ENCODE data around the gene PDCD5. TPM values are rescaled to one million over a fixed set of nuclear protein-coding genes. Genes with fewer than 3 reads are reported as not detected.
A peak's percentile ranks its signal among the peaks of the same experiment; 100 is the strongest.
"Not testable (repeated sequence)": the region's sequence is repeated elsewhere in the genome, so short reads cannot be mapped to it uniquely, and the experiment has no call there.

The PDCD5 gene
- total and polyA plus RNA-seq, 12 donors, result 84.3 to 349 (median 107) TPM

DNA sequence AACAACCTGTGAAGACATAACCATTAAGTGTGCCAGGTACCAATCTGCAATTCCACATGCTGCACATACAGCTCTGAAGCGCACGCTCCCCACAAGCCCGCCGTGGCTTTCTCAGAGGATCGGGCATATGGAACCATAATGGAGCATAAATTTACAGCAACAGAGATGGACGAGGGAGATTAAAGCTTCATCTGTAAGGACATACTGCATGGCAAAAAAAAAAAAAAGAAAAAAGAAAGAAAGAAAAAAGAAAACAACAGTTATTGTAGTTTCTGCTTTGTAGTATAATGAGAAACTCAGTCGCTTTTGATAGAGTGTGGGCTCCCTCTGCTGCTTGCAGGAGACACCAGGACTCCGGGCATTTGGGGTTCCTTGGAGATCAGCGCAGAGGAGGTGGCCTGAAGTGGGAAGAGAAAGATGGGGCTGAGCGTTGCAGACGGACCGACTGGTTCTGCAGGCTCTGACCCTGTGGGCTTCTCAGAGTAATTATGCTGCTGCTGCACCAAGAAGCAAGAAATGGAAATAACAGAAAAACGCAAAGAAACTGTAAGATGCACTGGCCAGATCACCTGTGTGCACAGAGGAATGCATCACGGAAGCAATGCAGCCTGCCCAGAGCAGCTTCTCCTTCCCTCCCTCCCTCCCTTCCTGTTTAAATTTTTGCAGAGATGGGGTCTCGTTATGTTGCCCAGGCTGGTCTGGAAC is 10.8 kb upstream of the PDCD5 start:
- H3K4me3 ChIP-seq, result no peak overlapping the region
- H3K9me3 ChIP-seq, result no peaks in the 10 kb centered on the region
- ATAC-seq, result peak in 7 of 8 donors; percentile 51 to 84 (median 76)
- DNase-seq, result peak in 1 of 2 donors; percentile 34
- H3K4me1 ChIP-seq, result peaks cover 0 to 3% (median 0%) of the 10 kb centered on the region in 9 donors
- H3K27ac ChIP-seq, result no peak overlapping the region
- TF ChIP-seq, protein P1, sequence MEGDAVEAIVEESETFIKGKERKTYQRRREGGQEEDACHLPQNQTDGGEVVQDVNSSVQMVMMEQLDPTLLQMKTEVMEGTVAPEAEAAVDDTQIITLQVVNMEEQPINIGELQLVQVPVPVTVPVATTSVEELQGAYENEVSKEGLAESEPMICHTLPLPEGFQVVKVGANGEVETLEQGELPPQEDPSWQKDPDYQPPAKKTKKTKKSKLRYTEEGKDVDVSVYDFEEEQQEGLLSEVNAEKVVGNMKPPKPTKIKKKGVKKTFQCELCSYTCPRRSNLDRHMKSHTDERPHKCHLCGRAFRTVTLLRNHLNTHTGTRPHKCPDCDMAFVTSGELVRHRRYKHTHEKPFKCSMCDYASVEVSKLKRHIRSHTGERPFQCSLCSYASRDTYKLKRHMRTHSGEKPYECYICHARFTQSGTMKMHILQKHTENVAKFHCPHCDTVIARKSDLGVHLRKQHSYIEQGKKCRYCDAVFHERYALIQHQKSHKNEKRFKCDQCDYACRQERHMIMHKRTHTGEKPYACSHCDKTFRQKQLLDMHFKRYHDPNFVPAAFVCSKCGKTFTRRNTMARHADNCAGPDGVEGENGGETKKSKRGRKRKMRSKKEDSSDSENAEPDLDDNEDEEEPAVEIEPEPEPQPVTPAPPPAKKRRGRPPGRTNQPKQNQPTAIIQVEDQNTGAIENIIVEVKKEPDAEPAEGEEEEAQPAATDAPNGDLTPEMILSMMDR (IDR thresholded peaks at IDR 0.05), result peak; percentile 14 to 76 (median 64)
- H3K36me3 ChIP-seq, result no peaks in the 10 kb centered on the region
- intact Hi-C loops (cut with DNase I), result loop anchor here in 8 of 10 donors (1.0 to 10.0 kb wide), 8 partner anchors 225 to 285 kb away; partner anchors contain the start of gene ZNF507 (in 1 of the 8)
- peaks cover 0 to 40% (median 32%) of the 10 kb centered on the region in 7 donors for H3K27me3 ChIP-seq
- WGBS, 2 donors, result 33 to 36% methylated on average over 15 of the region's 15 CpGs

DNA sequence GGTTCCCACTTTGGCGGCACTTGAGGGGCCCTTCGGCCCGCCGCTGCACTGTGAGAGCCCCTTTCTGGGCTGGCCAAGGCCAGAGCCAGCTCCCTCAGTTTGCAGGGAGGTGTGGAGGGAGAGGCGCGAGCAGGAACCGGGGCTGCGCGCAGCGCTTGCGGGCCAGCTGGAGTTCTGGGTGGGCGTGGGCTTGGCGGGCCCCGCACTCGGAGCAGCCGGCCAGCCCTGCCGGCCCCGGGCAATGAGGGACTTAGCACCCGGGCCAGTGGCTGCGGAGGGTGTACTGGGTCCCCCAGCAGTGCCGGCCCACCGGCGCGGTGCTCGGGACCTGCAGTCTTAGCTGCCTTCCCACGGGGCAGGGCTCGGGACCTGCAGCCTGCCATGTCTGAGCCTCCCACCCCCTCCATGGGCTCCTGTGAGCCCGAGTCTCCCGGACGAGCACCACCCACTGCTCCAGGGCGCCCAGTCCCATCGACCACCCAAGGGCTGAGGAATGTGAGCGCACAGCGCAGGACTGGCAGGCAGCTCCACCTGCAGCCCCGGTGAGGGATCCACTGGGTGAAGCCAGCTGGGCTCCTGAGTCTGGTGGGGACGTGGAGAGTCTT is 9.4 kb upstream of the PDCD5 start:
- H3K27me3 ChIP-seq, result peaks cover 0 to 37% (median 30%) of the 10 kb centered on the region in 7 donors

DNA sequence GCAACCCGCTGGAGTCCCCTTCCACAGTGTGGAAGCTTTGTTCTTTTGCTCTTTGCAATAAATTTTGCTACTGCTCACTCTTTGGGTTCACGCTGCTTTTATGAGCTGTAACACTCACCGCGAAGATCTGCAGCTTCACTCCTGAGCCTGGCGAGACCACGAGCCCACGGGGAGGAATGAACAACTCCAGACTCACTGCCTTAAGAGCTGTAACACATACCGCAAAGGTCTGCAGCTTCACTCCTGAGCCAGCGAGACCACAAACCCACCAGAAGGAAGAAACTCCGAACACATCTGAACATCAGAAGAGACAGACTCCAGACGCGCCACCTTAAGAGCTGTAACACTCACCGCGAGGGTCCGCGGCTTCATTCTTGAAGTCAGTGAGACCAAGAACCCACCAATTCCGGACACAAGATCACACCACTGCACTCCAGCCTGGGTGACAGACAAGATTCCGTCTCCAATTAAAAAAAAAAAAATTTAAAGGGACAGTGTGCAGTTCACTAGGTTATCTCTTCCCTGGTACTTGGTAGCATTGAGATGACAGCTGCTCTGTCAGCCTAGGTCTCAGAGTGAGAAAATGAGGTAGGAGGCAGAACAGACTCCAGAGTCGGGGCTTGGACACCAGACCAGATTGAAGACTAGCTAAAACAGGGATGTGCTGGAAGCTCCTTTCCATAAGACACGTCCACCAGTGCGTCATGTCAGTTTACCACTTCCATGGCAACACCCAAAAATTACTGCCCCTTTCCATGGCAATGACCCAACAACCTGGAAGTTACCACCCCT is 8.1 kb upstream of the PDCD5 start:
- ATAC-seq, H3K36me3 ChIP-seq, H3K4me1 ChIP-seq, DNase-seq, H3K27ac ChIP-seq, H3K9me3 ChIP-seq, H3K4me3 ChIP-seq: not testable (repeated sequence)
- peaks cover 0 to 30% (median 24%) of the 10 kb centered on the region in 7 donors for H3K27me3 ChIP-seq
- intact Hi-C loops (cut with DNase I), result loop anchor here in 6 of 10 donors (5.0 to 10.0 kb wide), 5 partner anchors 228 to 288 kb away; partner anchors contain the start of gene ZNF507 (in 1 of the 6)
- WGBS, 2 donors, result 79 to 83% methylated on average over 19 to 21 of the region's 21 CpGs

More for the DNA sequence above, 9.4 kb upstream of the PDCD5 start:
- H3K4me1 ChIP-seq, H3K9me3 ChIP-seq, ATAC-seq, H3K27ac ChIP-seq, DNase-seq, H3K36me3 ChIP-seq, H3K4me3 ChIP-seq: not testable (repeated sequence)
- WGBS, 2 donors, result 78 to 82% methylated on average over 19 to 25 of the region's 36 CpGs
- intact Hi-C loops (cut with DNase I), result loop anchor here in 8 of 10 donors (2.0 to 10.0 kb wide), 7 partner anchors 227 to 287 kb away; partner anchors contain the start of gene ZNF507 (in 1 of the 8)

DNA sequence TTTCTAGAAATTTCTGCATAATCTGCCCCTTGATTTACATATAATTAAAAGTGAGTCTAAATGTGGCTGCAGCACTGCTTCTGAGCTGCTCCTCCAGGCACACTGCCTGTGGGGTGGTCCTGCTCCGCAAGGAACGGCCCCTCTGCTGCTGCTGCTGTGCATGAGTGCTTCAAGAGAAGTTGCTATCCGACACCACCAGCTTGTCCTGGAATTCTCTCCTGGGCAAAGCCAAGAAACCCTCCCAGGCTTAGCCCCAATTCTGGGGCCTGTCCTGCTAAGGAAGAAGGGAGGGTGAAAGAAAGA is 7.5 kb upstream of the PDCD5 start:
- peaks cover 0 to 28% (median 19%) of the 10 kb centered on the region in 7 donors for H3K27me3 ChIP-seq
- DNase-seq (no peak), ATAC-seq (no peak)
- 64 to 65% methylated on average over 3 of the region's 3 CpGs for WGBS, 2 donors
- intact Hi-C loops (cut with DNase I), result loop anchor here in 6 of 10 donors (5.0 to 10.0 kb wide), 5 partner anchors 229 to 289 kb away; partner anchors contain the start of gene ZNF507 (in 1 of the 6)
- H3K27ac ChIP-seq, result no peak overlapping the region
- TF ChIP-seq, protein P1 (IDR thresholded peaks at IDR 0.05), result no peak
- H3K4me3 ChIP-seq, result no peak overlapping the region
- no peaks in the 10 kb centered on the region for H3K9me3 ChIP-seq
- peaks cover 0 to 3% (median 0%) of the 10 kb centered on the region in 9 donors for H3K4me1 ChIP-seq
- no peaks in the 10 kb centered on the region for H3K36me3 ChIP-seq

DNA sequence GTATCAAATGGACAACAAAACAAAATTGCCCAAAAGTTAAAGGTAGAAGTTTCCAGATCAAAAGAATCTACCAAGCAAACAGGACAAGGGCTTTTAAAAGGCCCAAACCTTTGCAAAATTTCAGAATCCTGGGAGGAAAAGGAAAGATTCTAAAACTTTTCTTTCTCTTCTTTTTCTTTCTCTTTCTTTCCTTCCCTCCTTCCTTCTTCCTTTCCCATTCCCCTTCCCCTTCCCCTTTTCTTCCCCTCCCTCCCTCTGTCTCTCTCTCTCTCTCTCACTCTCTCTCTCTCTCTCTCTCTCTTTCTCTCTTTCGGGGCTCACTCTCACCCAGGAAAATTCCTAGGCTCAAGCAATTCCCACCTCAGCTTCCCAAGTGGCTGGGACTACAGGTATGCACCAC is 4.2 kb upstream of the PDCD5 start:
- TF ChIP-seq, protein P1 (IDR thresholded peaks at IDR 0.05), result no peak
- ATAC-seq (no peak), DNase-seq (no peak)
- Histone ChIP-seq H3K27me3 (peaks cover 0 to 2% (median 0%) of the 10 kb centered on the region in 7 donors), H3K36me3 (no peaks in the 10 kb centered on the region), H3K4me1 (peaks cover 0 to 9% (median 2%) of the 10 kb centered on the region in 9 donors), H3K9me3 (no peaks in the 10 kb centered on the region), H3K4me3 (no peak overlapping the region), H3K27ac (no peak overlapping the region)
- intact Hi-C loops (cut with DNase I), result loop anchor here in 3 of 10 donors (10.0 kb wide), 3 partner anchors 232 to 292 kb away; partner anchors contain the start of gene ZNF507 (in 1 of the 3)
- whole genome bisulfite sequencing, 2 donors, result 76 to 78% methylated on average over 1 of the region's 1 CpG

All from heart right ventricle (tissue), 16 donors.